T47D (cell line): ENCODE measurements around the gene OTOGL.
"Not testable (repeated sequence)": the region's sequence is repeated elsewhere in the genome, so short reads cannot be mapped to it uniquely, and the experiment has no call there.

Experiments used
- DNase-seq, 2 experiments: peaks; one replicate each; pipeline versions ENCODE4 v3.0.0 to v3.0.0-alpha.2; 2011 to 2012; ENCODE audit warnings: low read depth in 1 of 2, low spot score in 1 of 2
- JUND ChIP-seq: IDR thresholded peaks from 2 replicates; pipeline ENCODE4 v1.6.1; 2012; ENCODE audit warnings: low read depth
- in situ Hi-C: cut with HindIII; loops from 2 replicates; pipeline ENCODE4 v1.10.0; 2016; ENCODE audit warnings: low sequenced_read_pairs, low pct_unique_long_range_greater_than_20kb

The OTOGL gene

GRCh38 chr12:80282761-80283160 lies 183.4 kb downstream of the OTOGL start:
- no peak for TF ChIP-seq JUND
- in situ Hi-C loops: no loop called here
- DNase-seq: no peak

GRCh38 chr12:80291108-80291754 lies 191.9 kb downstream of the OTOGL start:
- in situ Hi-C loops: no loop called here
- no peak for TF ChIP-seq JUND
- no peak for DNase-seq

- no peak for DNase-seq
- in situ Hi-C loops: no loop called here
- TF ChIP-seq JUND: no peak
Observed at GRCh38 chr12:80293347-80293746, 194.0 kb downstream of the OTOGL start.

- TF ChIP-seq JUND: no peak
- no peak for DNase-seq
- in situ Hi-C loops: no loop called here
Observed at GRCh38 chr12:80293759-80294158, 194.4 kb downstream of the OTOGL start.

- TF ChIP-seq JUND: no peak
Observed at GRCh38 chr12:80299219-80299618, 199.9 kb downstream of the OTOGL start.

GRCh38 chr12:80299976-80300375 lies 200.6 kb downstream of the OTOGL start:
- TF ChIP-seq JUND: no peak
- in situ Hi-C loops: no loop called here
- DNase-seq: no peak

More at GRCh38 chr12:80299219-80299618, 199.9 kb downstream of the OTOGL start:
- DNase-seq: no peak
- in situ Hi-C loops: no loop called here

GRCh38 chr12:80307436-80307835 lies 208.1 kb downstream of the OTOGL start:
- in situ Hi-C loops, DNase-seq: not testable (repeated sequence)

- TF ChIP-seq JUND: no peak
- in situ Hi-C loops: no loop called here
- no peak for DNase-seq
Observed at GRCh38 chr12:80313209-80313608, 213.9 kb downstream of the OTOGL start.

DNA sequence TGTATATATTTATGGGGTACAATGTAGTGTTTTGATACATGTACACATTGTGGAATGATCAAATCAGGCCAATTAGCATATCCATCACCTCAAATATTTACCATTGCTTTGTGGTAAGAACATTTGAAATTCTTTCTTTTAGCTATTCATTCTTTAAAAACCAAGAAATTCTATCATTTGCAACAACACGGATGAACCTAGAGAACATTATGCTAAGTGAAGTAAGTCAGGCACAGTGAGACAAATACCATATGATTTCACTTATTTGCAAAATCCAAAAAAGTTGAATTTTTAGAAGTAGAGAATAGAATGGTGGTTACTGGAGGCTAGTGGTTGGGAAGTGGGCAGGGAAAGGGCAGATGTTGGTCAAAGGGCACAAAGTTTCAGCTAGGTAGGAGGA lies 215.4 kb downstream of the OTOGL start:
- TF ChIP-seq JUND: no peak
- DNase-seq: no peak

GRCh38 chr12:80316222-80316621 lies 216.9 kb downstream of the OTOGL start:
- peak; percentile 51 to 78 for DNase-seq
- in situ Hi-C loops: no loop called here
- TF ChIP-seq JUND: peak; percentile 23; the same call in 1 of the 2 replicates

More for the DNA sequence above, 215.4 kb downstream of the OTOGL start:
- in situ Hi-C loops: no loop called here

DNA sequence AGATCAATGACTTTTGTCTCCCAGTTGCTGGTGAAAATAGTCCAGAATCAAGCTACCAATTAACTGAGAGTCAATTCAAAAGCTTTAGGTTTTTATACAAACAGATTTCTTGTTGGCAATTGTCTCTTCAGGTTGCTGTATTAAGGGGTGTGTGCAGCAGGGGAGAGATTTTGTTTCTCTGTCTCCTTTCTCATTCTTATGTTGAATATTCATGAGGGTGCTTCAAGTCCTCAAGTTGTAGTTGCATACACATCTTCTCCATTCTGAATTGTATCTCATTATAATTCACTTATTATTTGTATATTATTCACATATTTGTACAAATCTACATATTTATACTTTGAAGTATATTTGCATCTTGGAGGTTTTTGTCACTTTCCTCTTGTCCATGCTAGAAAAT lies 218.0 kb downstream of the OTOGL start:
- no peak for TF ChIP-seq JUND
- in situ Hi-C loops: no loop called here
- no peak for DNase-seq

DNA sequence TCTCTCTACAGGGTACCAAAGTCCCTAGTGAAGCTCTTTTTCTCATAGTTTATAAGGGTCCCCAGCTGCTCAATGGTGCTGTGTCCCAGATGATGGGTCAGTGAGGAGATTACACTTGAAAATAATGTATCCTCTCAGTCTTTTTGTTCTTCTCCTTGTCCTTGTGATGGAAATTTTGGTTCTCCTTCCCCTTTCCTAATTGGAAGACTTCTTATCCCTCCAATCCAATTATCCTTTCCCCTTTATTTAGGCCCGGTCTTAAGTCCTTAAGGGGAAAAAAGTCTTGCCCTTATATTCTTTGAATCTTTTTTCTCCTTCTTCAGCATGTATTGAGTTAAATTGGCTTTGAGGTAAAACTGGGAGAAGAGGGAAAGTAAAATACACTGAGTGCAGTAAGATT lies 218.6 kb downstream of the OTOGL start:
- no peak for TF ChIP-seq JUND
- DNase-seq: no peak
- in situ Hi-C loops: no loop called here

DNA sequence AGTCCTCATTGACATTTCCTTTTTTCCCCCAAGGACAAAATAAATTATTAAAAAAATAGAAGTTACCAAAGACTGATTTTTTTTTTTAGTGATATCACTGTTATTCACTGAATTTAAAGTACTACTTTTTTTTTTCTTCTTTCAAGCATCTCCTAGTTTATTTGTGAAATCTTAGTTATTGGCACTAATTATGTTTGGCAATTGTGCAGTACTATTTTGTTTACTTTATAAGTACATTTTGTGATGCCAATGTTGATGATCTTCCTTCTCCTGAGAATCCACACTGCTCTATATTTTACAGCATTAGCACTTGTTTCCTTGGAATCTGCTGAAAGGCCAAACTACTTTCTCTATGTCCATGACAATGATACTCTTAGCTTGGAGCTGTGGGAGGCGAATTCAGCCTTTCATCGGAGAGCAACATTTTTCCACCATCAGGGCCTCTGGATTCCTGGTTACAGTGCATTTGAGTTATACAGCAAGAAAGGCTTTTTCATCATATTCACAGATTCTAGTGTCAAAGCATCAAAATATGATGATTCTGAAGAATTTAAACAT lies 220.9 kb downstream of the OTOGL start:
- in situ Hi-C loops: no loop called here
- no peak for DNase-seq
- TF ChIP-seq JUND: no peak

GRCh38 chr12:80321653-80322052 lies 222.3 kb downstream of the OTOGL start:
- in situ Hi-C loops: no loop called here
- DNase-seq: peak; percentile 29 to 92

More at GRCh38 chr12:80321653-80322052, 222.3 kb downstream of the OTOGL start:
- no peak for TF ChIP-seq JUND
